HepG2 (cell line): ENCODE results near the gene ATG4D. TPM values are rescaled to one million over a fixed set of nuclear protein-coding genes. Genes with fewer than 3 reads are reported as not detected.

Experiments used
- BHLHE40 ChIP-seq: IDR thresholded peaks from 2 replicates; pipeline ENCODE4 v1.6.1; 2011; ENCODE audit warnings: low read length, improper control_type of control experiment
- CBFB ChIP-seq: sonication (generic); formaldehyde crosslinking; IDR thresholded peaks from 2 replicates; pipeline ENCODE4 v1.4.0; 2020; ENCODE audit warnings: missing genetic modification reagents
- CHD4 ChIP-seq: fragments of 200-600 bp; sonication (generic); IDR thresholded peaks from 2 replicates; pipeline ENCODE4 v1.7.0; 2017; ENCODE audit warnings: mild to moderate bottlenecking, low read length, borderline replicate concordance
- CREB1 ChIP-seq, 2 experiments: fragments of 450-650 bp in 1 of 2; IDR thresholded peaks; 2 replicates each; pipeline ENCODE4 v1.6.1; 2016 to 2017; ENCODE audit warnings: control low read depth in 1 of 2, mild to moderate bottlenecking in 1 of 2, missing compliant biosample characterization in 1 of 2, missing genetic modification characterization in 1 of 2
- FOXK1 ChIP-seq: sonication (generic); formaldehyde crosslinking; IDR thresholded peaks from 2 replicates; pipeline ENCODE4 v1.4.0; 2020; ENCODE audit warnings: low read depth, missing genetic modification reagents, borderline replicate concordance
- HNRNPH1 ChIP-seq: fragments of 200-400 bp; formaldehyde crosslinking; optimal IDR thresholded peaks from 2 replicates; pipeline ENCODE3; 2017; ENCODE audit warnings: mild to moderate bottlenecking, low read depth, low read length
- HOXA5 ChIP-seq: sonication (generic); formaldehyde crosslinking; IDR thresholded peaks from 2 replicates; pipeline ENCODE4 v1.4.0; 2020; ENCODE audit warnings: missing genetic modification reagents
- MXI1 ChIP-seq: IDR thresholded peaks from 3 replicates; pipeline ENCODE4 v1.6.1; 2012; ENCODE audit warnings: low read depth, low read length, inconsistent platforms, borderline replicate concordance
- PAWR ChIP-seq: sonication (generic); formaldehyde crosslinking; IDR thresholded peaks from 2 replicates; pipeline ENCODE4 v1.4.0; 2020; ENCODE audit warnings: missing genetic modification reagents, mild to moderate bottlenecking, borderline replicate concordance
- RBFOX2 ChIP-seq: fragments of 200-400 bp; formaldehyde crosslinking; IDR thresholded peaks from 2 replicates; pipeline ENCODE4 v1.6.1; 2017; ENCODE audit warnings: low read depth, mild to moderate bottlenecking, low read length
- SMAD1 ChIP-seq: sonication (generic); formaldehyde crosslinking; IDR thresholded peaks from 2 replicates; pipeline ENCODE4 v1.4.0; 2020; ENCODE audit warnings: missing genetic modification reagents, low read depth, mild to moderate bottlenecking, borderline replicate concordance
- ZBTB7A ChIP-seq: sonication (generic); formaldehyde crosslinking; IDR thresholded peaks from 2 replicates; pipeline ENCODE4 v1.8.0; 2022; ENCODE audit warnings: mild to moderate bottlenecking, missing genetic modification reagents
- ZKSCAN5 ChIP-seq: sonication (generic); formaldehyde crosslinking; IDR thresholded peaks from 2 replicates; pipeline ENCODE4 v1.5.1; 2020; ENCODE audit warnings: mild to moderate bottlenecking, missing genetic modification reagents
- ZNF275 ChIP-seq: sonication (generic); formaldehyde crosslinking; IDR thresholded peaks from 2 replicates; pipeline ENCODE4 v1.8.0; 2022; ENCODE audit warnings: missing genetic modification reagents, mild to moderate bottlenecking, inconsistent platforms, borderline replicate concordance
- ZNF451 ChIP-seq: sonication (generic); formaldehyde crosslinking; IDR thresholded peaks from 2 replicates; pipeline ENCODE4 v1.5.0; 2020; ENCODE audit warnings: mild to moderate bottlenecking, missing genetic modification reagents
- ZNF557 ChIP-seq: sonication (generic); formaldehyde crosslinking; IDR thresholded peaks from 2 replicates; pipeline ENCODE4 v1.4.0; 2020; ENCODE audit warnings: missing genetic modification reagents
- ZNF646 ChIP-seq: sonication (generic); formaldehyde crosslinking; IDR thresholded peaks from 2 replicates; pipeline ENCODE4 v1.9.0; 2021; ENCODE audit warnings: mild to moderate bottlenecking, missing genetic modification reagents
- polyA plus RNA-seq, 8 experiments: library from polyadenylated mRNA; depleted of rRNA in 3 of 8; stranded (reverse) in 7 of 8; unstranded in 1 of 8; fragments of >200 nt; fragmentation: Illumina TruSeq in 4 of 8; extraction: Trizol in 4 of 8; gene quantifications; 2 replicates each; pipeline versions ENCODE4 v1.2.1 to v1.2.3, GENCODE V29; 2011 to 2016; ENCODE audit warnings: low read depth in 4 of 8, missing spikeins in 1 of 8, mixed read lengths in 1 of 8; ENCODE audit not compliant: insufficient read depth in 1 of 8
- total RNA-seq, 5 experiments: library from RNA; depleted of rRNA; stranded (reverse); fragments of >200 nt; fragmentation: Illumina TruSeq; extraction: Trizol; gene quantifications; 2 replicates each; pipeline ENCODE4 v1.2.3, GENCODE V29; 2016; ENCODE audit warnings: low read depth in 1 of 5
- TF ChIP-seq, protein P1 (sequence below), 2 experiments: sonication (generic) in 1 of 2; formaldehyde crosslinking in 1 of 2; IDR thresholded peaks; 2 replicates each; pipeline versions ENCODE4 v1.5.1 to v1.6.1; 2011 to 2020; ENCODE audit warnings: borderline replicate concordance in 1 of 2, low read depth in 1 of 2, low read length in 1 of 2, mild to moderate bottlenecking in 1 of 2, missing genetic modification reagents in 1 of 2, moderate library complexity in 1 of 2

Gene ATG4D
- total and polyA plus RNA-seq, 2 of the 13 experiments (the other 11 are each of a cell fraction or from before 2014, with no cell fraction given) = 17.8 to 19.0 TPM

DNA sequence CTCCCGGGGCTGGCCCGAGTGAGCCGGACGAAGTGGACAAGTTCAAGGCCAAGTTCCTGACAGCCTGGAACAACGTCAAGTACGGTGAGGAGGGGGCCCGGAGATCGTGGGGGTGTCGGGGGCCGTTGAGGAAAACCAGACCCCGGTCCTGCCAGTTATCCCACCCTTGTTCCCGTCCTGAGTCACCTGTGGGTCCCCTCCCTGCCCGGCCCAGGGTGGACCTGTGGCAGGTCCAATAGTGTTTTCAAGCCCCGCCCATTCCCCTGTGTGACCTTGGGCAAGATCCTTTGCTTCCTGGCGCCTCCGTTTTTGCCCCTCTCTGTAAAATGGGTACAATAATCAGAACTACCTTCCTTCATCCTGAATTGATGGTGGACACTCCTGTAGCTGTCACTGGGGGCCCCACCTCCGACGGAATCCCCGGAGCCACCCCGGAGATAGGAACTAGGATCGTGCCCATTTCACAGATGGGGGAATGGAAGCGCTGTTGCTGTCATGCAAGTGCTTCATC is 593 bp downstream of the ATG4D start (continued):
- TF ChIP-seq ZNF646 (CRISPR knock-in tag) = no peak
- no peak for TF ChIP-seq ZNF451 (CRISPR knock-in tag)
- TF ChIP-seq HNRNPH1 = no peak
- TF ChIP-seq CHD4 = peak; percentile 85; the same call in 1 of the 2 replicates
- no peak for TF ChIP-seq PAWR (CRISPR knock-in tag)
- no peak for TF ChIP-seq SMAD1 (CRISPR knock-in tag)
- TF ChIP-seq ZKSCAN5 = no peak
- TF ChIP-seq FOXK1 = no peak
- TF ChIP-seq ZNF275 (CRISPR knock-in tag) = no peak
- no peak for TF ChIP-seq CBFB
- 0 out of 2 replicates have a peak, but pooled peaks have one; percentile 5 for TF ChIP-seq HOXA5 (CRISPR knock-in tag)
- peak; percentile 56; the same call in 1 of the 2 replicates for TF ChIP-seq ZBTB7A (CRISPR knock-in tag)
- TF ChIP-seq, protein P1, sequence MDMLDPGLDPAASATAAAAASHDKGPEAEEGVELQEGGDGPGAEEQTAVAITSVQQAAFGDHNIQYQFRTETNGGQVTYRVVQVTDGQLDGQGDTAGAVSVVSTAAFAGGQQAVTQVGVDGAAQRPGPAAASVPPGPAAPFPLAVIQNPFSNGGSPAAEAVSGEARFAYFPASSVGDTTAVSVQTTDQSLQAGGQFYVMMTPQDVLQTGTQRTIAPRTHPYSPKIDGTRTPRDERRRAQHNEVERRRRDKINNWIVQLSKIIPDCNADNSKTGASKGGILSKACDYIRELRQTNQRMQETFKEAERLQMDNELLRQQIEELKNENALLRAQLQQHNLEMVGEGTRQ (IDR thresholded peaks at IDR 0.05; ENCODE audit: low read depth, low read length) = no peak
- TF ChIP-seq, protein P1 (CRISPR knock-in tag; IDR thresholded peaks at IDR 0.05; ENCODE audit: borderline replicate concordance) = no peak
- no peak for TF ChIP-seq CREB1 (IDR thresholded peaks at IDR 0.05)
- no peak for TF ChIP-seq CREB1 (CRISPR knock-in tag; IDR thresholded peaks at IDR 0.05)
- TF ChIP-seq MXI1 = no peak
- TF ChIP-seq RBFOX2 = no peak
- TF ChIP-seq ZNF557 (CRISPR knock-in tag) = no peak
- TF ChIP-seq BHLHE40 = no peak
